GM19240 (cell line): Measurements from ENCODE around the gene RAB3IL1.
"Not testable (repeated sequence)": the region's sequence is repeated elsewhere in the genome, so short reads cannot be mapped to it uniquely, and the experiment has no call there.

Source experiments
- DNase-seq: peaks from one replicate; pipeline ENCODE4 v3.0.0; 2011; ENCODE audit warnings: low spot score; ENCODE audit not compliant: insufficient read length

The RAB3IL1 gene

GRCh38 chr11:61953632-61954031, 36.3 kb upstream of the RAB3IL1 start:
- DNase-seq, result not testable (repeated sequence)

- no peak for DNase-seq
Measured at GRCh38 chr11:61952882-61953281, 35.5 kb upstream of the RAB3IL1 start.

- no peak for DNase-seq
Measured at GRCh38 chr11:61951484-61952135, 34.2 kb upstream of the RAB3IL1 start.

- DNase-seq, result no peak
Measured at GRCh38 chr11:61950035-61950547, 32.7 kb upstream of the RAB3IL1 start, which contains the start of gene BEST1. BEST1 (plus strand) TSS chr11:61950351; CDS start chr11:61951807, 1,456 bp downstream.

GRCh38 chr11:61949169-61950034, 32.0 kb upstream of the RAB3IL1 start:
- no peak for DNase-seq

- DNase-seq, result no peak
Measured at GRCh38 chr11:61948505-61948904, 31.1 kb upstream of the RAB3IL1 start.

- DNase-seq, result peak; percentile 73
Measured at GRCh38 chr11:61947486-61948210, 30.3 kb upstream of the RAB3IL1 start.

GRCh38 chr11:61946894-61947293, 29.5 kb upstream of the RAB3IL1 start:
- no peak for DNase-seq

- no peak for DNase-seq
Measured at GRCh38 chr11:61945191-61945590, 27.8 kb upstream of the RAB3IL1 start.

- DNase-seq, result no peak
Measured at GRCh38 chr11:61940466-61940865, 23.1 kb upstream of the RAB3IL1 start.

GRCh38 chr11:61935861-61936260, 18.5 kb upstream of the RAB3IL1 start:
- DNase-seq, result no peak

GRCh38 chr11:61930933-61931332, 13.6 kb upstream of the RAB3IL1 start:
- no peak for DNase-seq

- no peak for DNase-seq
Measured at GRCh38 chr11:61928606-61929005, 11.2 kb upstream of the RAB3IL1 start.

- DNase-seq, result no peak
Measured at GRCh38 chr11:61927501-61927900, 10.1 kb upstream of the RAB3IL1 start.

- no peak for DNase-seq
Measured at GRCh38 chr11:61926235-61926634, 8.9 kb upstream of the RAB3IL1 start.

GRCh38 chr11:61925736-61926135, 8.4 kb upstream of the RAB3IL1 start:
- DNase-seq, result no peak

GRCh38 chr11:61924064-61924455, 6.7 kb upstream of the RAB3IL1 start:
- DNase-seq, result no peak

- no peak for DNase-seq
Measured at GRCh38 chr11:61923166-61924063, 6.0 kb upstream of the RAB3IL1 start.

- DNase-seq, result no peak
Measured at GRCh38 chr11:61922539-61922938, 5.2 kb upstream of the RAB3IL1 start.

- no peak for DNase-seq
Measured at GRCh38 chr11:61921446-61921845, 4.1 kb upstream of the RAB3IL1 start.
